ENCODE measurements around the gene NPPB.

NPPB gene

GRCh38 chr1:11857164-11857851, 1.4 kb downstream of the NPPB start:
- H3K4me3 ChIP-seq (ENCODE audit: low read depth, low read length), result no peak overlapping the region
- TF ChIP-seq CTCF (IDR thresholded peaks at IDR 0.05; ENCODE audit: borderline replicate concordance, insufficient read depth, low read depth, low read length), result no peak

DNA sequence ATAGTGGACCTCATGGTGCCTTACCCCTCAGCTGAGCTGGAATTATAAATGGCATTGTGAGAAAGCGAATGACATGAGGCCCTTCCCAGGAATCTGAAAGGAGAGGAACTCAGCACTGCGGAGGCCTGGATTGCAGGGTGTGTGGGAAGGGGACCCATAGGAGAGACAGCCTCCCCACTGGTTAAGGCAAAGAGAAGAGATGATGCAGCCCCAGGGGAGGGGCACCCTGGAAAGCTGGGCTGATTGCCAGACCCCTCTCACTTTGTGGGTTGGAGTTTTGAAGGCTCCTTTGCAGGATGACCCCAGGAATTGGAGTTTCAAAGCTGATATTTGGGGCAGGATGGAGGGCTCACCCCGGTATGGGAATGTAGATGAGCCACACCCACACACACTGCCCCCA, 2.0 kb downstream of the NPPB start:
- no peak for TF ChIP-seq CTCF (IDR thresholded peaks at IDR 0.05; ENCODE audit: borderline replicate concordance, insufficient read depth, low read depth, low read length)
- H3K4me3 ChIP-seq (ENCODE audit: low read depth, low read length), result no peak overlapping the region

DNA sequence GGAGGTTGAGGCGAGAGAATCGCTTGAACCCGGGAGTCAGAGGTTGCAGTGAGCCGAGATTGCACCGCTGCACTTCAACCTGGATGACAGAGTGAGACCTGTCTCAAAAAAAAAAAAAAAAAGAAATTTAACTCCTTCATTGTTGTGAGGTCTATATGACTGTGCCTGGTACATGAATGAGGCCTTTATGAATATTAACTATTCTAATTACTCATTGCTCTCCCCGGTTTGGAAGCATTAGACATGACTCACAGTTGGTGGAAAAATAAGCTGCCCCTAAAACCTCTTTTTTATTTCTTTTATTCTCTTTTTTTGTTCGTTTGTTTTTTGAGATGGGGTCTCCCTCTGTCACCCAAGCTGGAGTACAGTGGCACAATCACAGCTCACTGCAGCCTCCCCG, 3.3 kb downstream of the NPPB start:
- no peak for TF ChIP-seq CTCF (IDR thresholded peaks at IDR 0.05; ENCODE audit: borderline replicate concordance, insufficient read depth, low read depth, low read length)
- H3K4me3 ChIP-seq (ENCODE audit: low read depth, low read length), result no peak overlapping the region

GRCh38 chr1:11854519-11854918, 4.2 kb downstream of the NPPB start:
- no peak for TF ChIP-seq CTCF (IDR thresholded peaks at IDR 0.05; ENCODE audit: borderline replicate concordance, insufficient read depth, low read depth, low read length)
- no peak overlapping the region for H3K4me3 ChIP-seq (ENCODE audit: low read depth, low read length)

GRCh38 chr1:11851180-11851579, 7.6 kb downstream of the NPPB start:
- H3K4me3 ChIP-seq (ENCODE audit: low read depth, low read length), result no peak overlapping the region
- TF ChIP-seq CTCF (IDR thresholded peaks at IDR 0.05; ENCODE audit: borderline replicate concordance, insufficient read depth, low read depth, low read length), result no peak

DNA sequence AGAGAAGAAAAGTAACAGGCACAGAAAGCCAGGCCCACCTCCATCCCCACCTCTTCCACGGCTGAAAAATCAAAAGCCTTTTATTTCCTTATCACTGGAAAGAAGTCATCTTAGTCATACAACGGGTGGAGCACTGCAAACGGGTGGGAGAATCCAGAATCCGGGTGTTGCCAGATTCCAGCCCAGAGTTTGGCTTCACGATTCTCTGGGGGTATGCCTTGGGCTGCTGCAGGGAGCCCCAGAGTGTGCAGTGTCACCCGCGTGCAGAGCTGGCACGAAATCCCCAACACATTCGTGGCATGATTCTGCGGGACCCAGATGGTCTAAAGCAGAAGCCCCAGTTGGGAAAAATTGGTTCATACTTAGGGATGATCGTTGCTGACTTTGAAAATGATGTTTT, 8.6 kb downstream of the NPPB start:
- TF ChIP-seq CTCF (IDR thresholded peaks at IDR 0.05; ENCODE audit: borderline replicate concordance, insufficient read depth, low read depth, low read length), result no peak
- H3K4me3 ChIP-seq (ENCODE audit: low read depth, low read length), result no peak overlapping the region

DNA sequence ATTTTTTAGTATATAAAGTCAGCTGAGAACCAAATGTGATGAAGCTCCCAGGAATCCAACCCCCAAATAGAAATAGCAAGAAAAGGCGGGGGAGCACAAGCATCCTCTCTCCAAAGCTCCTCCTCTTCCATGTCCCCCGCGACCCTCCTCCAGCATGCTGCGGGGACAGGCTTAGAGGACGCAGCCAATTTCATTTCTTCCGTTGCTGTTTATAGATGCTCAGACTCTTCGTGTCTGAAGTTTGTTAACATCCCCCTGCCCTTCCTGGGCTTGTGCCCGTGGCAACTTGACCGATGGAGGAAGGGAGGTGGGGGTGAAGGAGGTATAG, 10.4 kb downstream of the NPPB start:
- TF ChIP-seq CTCF (IDR thresholded peaks at IDR 0.05; ENCODE audit: borderline replicate concordance, insufficient read depth, low read depth, low read length), result no peak
- no peak overlapping the region for H3K4me3 ChIP-seq (ENCODE audit: low read depth, low read length)
